Heart right ventricle (tissue), 16 donors: Measurements from ENCODE around the gene TSPAN10. TPM values are rescaled to one million over a fixed set of nuclear protein-coding genes. Genes with fewer than 3 reads are reported as not detected.

ENCODE experiments used
- ATAC-seq, 8 donors: fragments of 200-7000 bp; cut with Tn5 transposase; one replicate each; pipeline ENCODE4 v1.9.1; 2020; ENCODE audit warnings: mild to moderate bottlenecking in 8 of 8, moderate library complexity in 8 of 8, moderate number of reproducible peaks in 1 of 8
- DNase-seq, 2 donors: peaks; one replicate each; pipeline ENCODE4 v3.0.0-alpha.2; 2020
- H3K27ac ChIP-seq, 10 donors: fragments of 200-600 bp; sonication (generic) in 2 of 10; one replicate each; pipeline versions ENCODE4 v1.5.0 to v1.8.0; 2020 to 2022; ENCODE audit warnings: mild to moderate bottlenecking in 3 of 10
- H3K27me3 ChIP-seq, 7 donors: fragments of 200-600 bp; one replicate each; pipeline ENCODE4 v1.8.0; 2021 to 2022; ENCODE audit warnings: mild to moderate bottlenecking in 2 of 7
- H3K36me3 ChIP-seq, 9 donors: fragments of 200-600 bp; sonication (generic) in 1 of 9; one replicate each; pipeline versions ENCODE4 v1.5.0 to v1.8.0; 2020 to 2022; ENCODE audit warnings: mild to moderate bottlenecking in 2 of 9
- H3K4me1 ChIP-seq, 9 donors: fragments of 200-600 bp; sonication (generic) in 1 of 9; one replicate each; pipeline versions ENCODE4 v1.5.0 to v1.8.0; 2020 to 2022; ENCODE audit warnings: mild to moderate bottlenecking in 4 of 9
- H3K4me3 ChIP-seq, 10 donors: fragments of 200-600 bp; sonication (generic) in 2 of 10; one replicate each; pipeline versions ENCODE4 v1.5.0 to v1.8.0; 2020 to 2022; ENCODE audit warnings: mild to moderate bottlenecking in 7 of 10, moderate library complexity in 2 of 10
- H3K9me3 ChIP-seq, 11 donors: fragments of 200-600 bp in 10 of 11; sonication (generic) in 2 of 11; one replicate each; pipeline versions ENCODE4 v1.5.0 to v1.8.0; 2013 to 2022; ENCODE audit warnings: mild to moderate bottlenecking in 2 of 11, control low read depth in 1 of 11, moderate library complexity in 1 of 11
- CTCF ChIP-seq, 9 donors: fragments of 200-600 bp; sonication (generic) in 2 of 9; IDR thresholded peaks; one replicate each; pipeline versions ENCODE4 v1.5.0 to v1.8.0; 2021 to 2022; ENCODE audit warnings: antibody characterized with exemption in 9 of 9, mild to moderate bottlenecking in 5 of 9, moderate library complexity in 1 of 9
- WGBS, 2 donors: extraction: QIAGEN DNeasy Blood & Tissue Kit; methylation state at CpG; one replicate each; pipeline ENCODE4 v1.1.7; 2013; ENCODE audit warnings: inconsistent platforms in 1 of 2; 5-methylcytosine and 5-hydroxymethylcytosine counted together
- intact Hi-C, 10 donors: fragments of 100-400 bp; cut with DNase I; formaldehyde crosslinking; loops; one replicate each; pipeline versions ENCODE4 v1.11.1 to v1.14.2; 2022
- polyA plus RNA-seq, 2 donors: library from polyadenylated mRNA; stranded (reverse); fragments of 200-250 nt; gene quantifications; one replicate each; pipeline ENCODE4 v1.2.3, GENCODE V29; 2013
- total RNA-seq, 10 donors: library from RNA; stranded (reverse); fragmentation: NEBNext Ultra II Directional in 3 of 10; extraction: Animal tissue kit (Norgen Biotek cat#: 25700) in 3 of 10; gene quantifications; one replicate each; pipeline versions ENCODE4 v1.2.1 to v1.2.4, GENCODE V29; 2021 to 2023
- donor health status: Arrhythmogenic right ventricular cardiomyopathy.
- donor health status: ischemic (EF 13 %, LVEDD 7.1; RV severe dilation, severe dysfunction).
- donor health status: healthy with polysubstance abuse.
- donor health status: DM: no; HTN: yes; CAD: no.
- donor health status: DM: no; HTN: no; CAD: no.
- donor health status: ischemic (EF 25% LVEDD 6.9; RV normal size, moderate dysfunction).
- donor health status: ischemic (EF 25% LVEDD 5.7; RV mildly dilated, moderate dysfunction).
- donor health status: healthy.
- donor health status: DM: yes; HTN: yes; CAD: no.
- donor health status: Ischemic cardiomyopathy.
- donor health status: ischemic (EF 35%, LVEDD 5.7; RV mildly dilated, moderate dysfunction).
- donor health status: nonischemic (EF 11% LVEDD 7.7; RV severe dilation, severe dysfunction).
- donor health status: DM: yes; HTN: yes; CAD: no.
- donor health status: PGD.
- donor health status: ischemic (EF 29% LVEDD 5.4; RV normal size, mild dysfunction).
- donor health status: nonischemic (EF 23%, LVEDD 6.1; RV moderate dilation, normal function).

TSPAN10 gene
- total and polyA plus RNA-seq, 12 donors = 0.12 to 0.57 (median 0.25) TPM

- ATAC-seq = no peak
- Histone ChIP-seq H3K4me3 (no peak overlapping the region), H3K27ac (no peak overlapping the region), H3K27me3 (peaks cover 0 to 7% (median 1%) of the 10 kb centered on the region in 7 donors), H3K4me1 (peaks cover 0 to 24% (median 0%) of the 10 kb centered on the region in 9 donors), H3K9me3 (no peaks in the 10 kb centered on the region), H3K36me3 (peaks cover 0 to 3% (median 0%) of the 10 kb centered on the region in 9 donors)
- DNase-seq = no peak
- intact Hi-C loops = no loop called here
- 64 to 65% methylated on average over 5 of the region's 5 CpGs for WGBS, 2 donors
- TF ChIP-seq CTCF (IDR thresholded peaks at IDR 0.05) = no peak
These were observed 22.0 kb downstream of the TSPAN10 start for GRCh38 chr17:81659038-81659437.

GRCh38 chr17:81660441-81660840 is 23.4 kb downstream of the TSPAN10 start:
- no peak for TF ChIP-seq CTCF (IDR thresholded peaks at IDR 0.05)
- no peaks in the 10 kb centered on the region for H3K9me3 ChIP-seq
- no peaks in the 10 kb centered on the region for H3K27me3 ChIP-seq
- 92 to 94% methylated on average over 9 of the region's 9 CpGs for WGBS, 2 donors
- ATAC-seq = no peak
- H3K4me1 ChIP-seq = peaks cover 0 to 26% (median 6%) of the 10 kb centered on the region in 9 donors
- H3K36me3 ChIP-seq = peaks cover 0 to 10% (median 0%) of the 10 kb centered on the region in 9 donors
- intact Hi-C loops = no loop called here
- no peak for DNase-seq
- H3K27ac ChIP-seq = no peak overlapping the region
- H3K4me3 ChIP-seq = no peak overlapping the region

GRCh38 chr17:81662002-81662401 is 25.0 kb downstream of the TSPAN10 start:
- no peak for ATAC-seq

GRCh38 chr17:81664051-81664470 is 27.1 kb downstream of the TSPAN10 start:
- TF ChIP-seq CTCF (IDR thresholded peaks at IDR 0.05) = no peak
- 74 to 86% methylated on average over 7 of the region's 7 CpGs for WGBS, 2 donors
- DNase-seq = no peak
- Histone ChIP-seq H3K4me3 (no peak overlapping the region), H3K9me3 (no peaks in the 10 kb centered on the region), H3K27ac (no peak overlapping the region), H3K27me3 (no peaks in the 10 kb centered on the region), H3K36me3 (peaks cover 0 to 22% (median 0%) of the 10 kb centered on the region in 9 donors), H3K4me1 (peaks cover 6 to 29% (median 24%) of the 10 kb centered on the region in 9 donors)
- intact Hi-C loops = no loop called here
- no peak for ATAC-seq

More at GRCh38 chr17:81662002-81662401, 25.0 kb downstream of the TSPAN10 start:
- Histone ChIP-seq H3K36me3 (peaks cover 0 to 10% (median 0%) of the 10 kb centered on the region in 9 donors), H3K27ac (no peak overlapping the region), H3K4me3 (no peak overlapping the region), H3K9me3 (no peaks in the 10 kb centered on the region), H3K27me3 (no peaks in the 10 kb centered on the region), H3K4me1 (peaks cover 0 to 18% (median 15%) of the 10 kb centered on the region in 9 donors)
- no peak for DNase-seq
- intact Hi-C loops = no loop called here
- 93 to 94% methylated on average over 4 of the region's 4 CpGs for WGBS, 2 donors
- no peak for TF ChIP-seq CTCF (IDR thresholded peaks at IDR 0.05)
